IMR-90 (cell line): Measurements from ENCODE around the gene SH2D7.

Source experiments
- CHD1 ChIP-seq: IDR thresholded peaks from 2 replicates; pipeline ENCODE4 v1.6.1; 2012; ENCODE audit warnings: low read depth, low read length, improper control_type of control experiment
- RFX5 ChIP-seq: IDR thresholded peaks from 2 replicates; pipeline ENCODE4 v1.8.0; 2012; ENCODE audit warnings: low read depth, mild to moderate bottlenecking, low read length, moderate library complexity
- TF ChIP-seq, protein P1 (sequence below): conservative IDR thresholded peaks from 2 replicates; pipeline ENCODE4 v1.5.1; 2012; ENCODE audit warnings: mild to moderate bottlenecking, low read depth, low read length, improper control_type of control experiment

DNA sequence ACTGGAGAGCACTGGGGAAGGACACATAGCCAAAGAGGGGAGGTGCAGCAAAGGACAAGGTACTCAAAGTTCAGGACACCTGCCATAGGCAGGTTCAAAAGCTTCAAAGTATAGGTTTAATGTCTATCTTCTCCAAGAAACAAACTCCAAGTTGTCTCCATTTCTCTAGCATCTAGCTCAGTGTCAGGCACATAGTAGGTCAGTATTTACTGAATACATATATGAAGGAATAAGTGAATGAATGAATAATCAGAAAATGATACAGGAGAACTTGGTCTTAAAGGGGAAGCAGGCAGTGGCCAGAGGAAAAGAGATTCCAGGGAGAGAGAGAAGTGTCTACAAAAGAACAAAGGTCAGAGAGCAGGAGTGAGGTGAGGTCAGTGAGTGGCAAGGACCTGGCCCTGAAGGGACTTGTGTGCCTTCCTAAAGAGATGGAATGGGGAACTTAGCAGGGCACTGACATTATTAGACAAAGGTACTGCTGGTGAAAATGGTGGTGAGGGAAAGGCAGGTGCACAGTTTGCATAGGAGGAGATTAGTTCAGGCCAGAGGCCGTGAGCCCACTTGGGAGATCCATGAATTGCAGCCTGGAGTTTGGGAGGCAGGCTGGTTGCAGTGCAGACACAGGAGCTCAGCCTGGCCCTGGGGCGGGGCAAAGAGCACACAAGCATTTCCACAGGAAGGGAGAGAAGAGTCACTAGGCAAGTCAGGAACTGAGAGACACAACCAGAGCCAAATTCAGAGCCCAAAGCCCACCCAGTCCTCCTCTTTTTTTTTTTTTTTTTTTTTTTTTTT is 36.2 kb upstream of the SH2D7 start:
- TF ChIP-seq, protein P1, sequence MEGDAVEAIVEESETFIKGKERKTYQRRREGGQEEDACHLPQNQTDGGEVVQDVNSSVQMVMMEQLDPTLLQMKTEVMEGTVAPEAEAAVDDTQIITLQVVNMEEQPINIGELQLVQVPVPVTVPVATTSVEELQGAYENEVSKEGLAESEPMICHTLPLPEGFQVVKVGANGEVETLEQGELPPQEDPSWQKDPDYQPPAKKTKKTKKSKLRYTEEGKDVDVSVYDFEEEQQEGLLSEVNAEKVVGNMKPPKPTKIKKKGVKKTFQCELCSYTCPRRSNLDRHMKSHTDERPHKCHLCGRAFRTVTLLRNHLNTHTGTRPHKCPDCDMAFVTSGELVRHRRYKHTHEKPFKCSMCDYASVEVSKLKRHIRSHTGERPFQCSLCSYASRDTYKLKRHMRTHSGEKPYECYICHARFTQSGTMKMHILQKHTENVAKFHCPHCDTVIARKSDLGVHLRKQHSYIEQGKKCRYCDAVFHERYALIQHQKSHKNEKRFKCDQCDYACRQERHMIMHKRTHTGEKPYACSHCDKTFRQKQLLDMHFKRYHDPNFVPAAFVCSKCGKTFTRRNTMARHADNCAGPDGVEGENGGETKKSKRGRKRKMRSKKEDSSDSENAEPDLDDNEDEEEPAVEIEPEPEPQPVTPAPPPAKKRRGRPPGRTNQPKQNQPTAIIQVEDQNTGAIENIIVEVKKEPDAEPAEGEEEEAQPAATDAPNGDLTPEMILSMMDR = no peak
- TF ChIP-seq CHD1 (no peak), RFX5 (no peak)
